ENCODE data around the gene FOXO3. TPM values are rescaled to one million over a fixed set of nuclear protein-coding genes. Genes with fewer than 3 reads are reported as not detected.

Gene FOXO3
- total RNA-seq, 1 donor from 2014 or later, result 37.3 TPM

DNA sequence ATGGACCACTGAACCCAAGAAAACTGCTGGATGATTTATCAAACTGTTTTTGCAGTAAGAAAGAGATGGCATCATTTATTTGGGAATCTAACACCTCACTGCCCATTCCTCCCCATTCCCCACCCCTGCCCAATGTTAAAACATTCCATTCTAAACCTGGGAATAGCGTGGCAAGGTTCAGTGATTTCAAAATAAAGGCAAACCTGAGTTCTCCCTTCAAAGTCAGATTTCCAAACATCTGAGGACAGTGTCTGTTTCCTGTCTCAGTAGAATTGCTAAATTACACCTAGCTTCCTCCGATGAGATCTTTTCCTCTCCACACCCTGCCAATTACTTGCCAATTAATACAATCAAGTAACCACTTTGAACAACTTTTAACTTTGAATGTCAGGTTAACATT lies 160.1 kb downstream of the FOXO3 start:
- H3K9me3 ChIP-seq (ENCODE audit: insufficient read depth, low read depth, low read length), result no peaks in the 10 kb centered on the region
- no peaks in the 10 kb centered on the region for H3K27me3 ChIP-seq (ENCODE audit: insufficient read depth, low read length)
- H3K4me2 ChIP-seq (ENCODE audit: low read length), result peak overlapping the region; percentile 47
- Mint-ChIP-seq H3K27me3 (ENCODE audit: low read depth, unreplicated experiment) (peaks cover 4% of the 10 kb centered on the region), H3K4me3 (ENCODE audit: unreplicated experiment) (no peak overlapping the region), H3K27ac (ENCODE audit: unreplicated experiment) (no peak overlapping the region), H3K9me3 (ENCODE audit: unreplicated experiment) (no peaks in the 10 kb centered on the region), H3K4me1 (ENCODE audit: low read depth, unreplicated experiment) (peaks cover 4% of the 10 kb centered on the region), H3K36me3 (ENCODE audit: low read depth, unreplicated experiment) (no peaks in the 10 kb centered on the region)
- no peak for TF ChIP-seq EZH2 (IDR thresholded peaks at IDR 0.05; ENCODE audit: insufficient read depth, low read length)
- TF ChIP-seq, protein P1, sequence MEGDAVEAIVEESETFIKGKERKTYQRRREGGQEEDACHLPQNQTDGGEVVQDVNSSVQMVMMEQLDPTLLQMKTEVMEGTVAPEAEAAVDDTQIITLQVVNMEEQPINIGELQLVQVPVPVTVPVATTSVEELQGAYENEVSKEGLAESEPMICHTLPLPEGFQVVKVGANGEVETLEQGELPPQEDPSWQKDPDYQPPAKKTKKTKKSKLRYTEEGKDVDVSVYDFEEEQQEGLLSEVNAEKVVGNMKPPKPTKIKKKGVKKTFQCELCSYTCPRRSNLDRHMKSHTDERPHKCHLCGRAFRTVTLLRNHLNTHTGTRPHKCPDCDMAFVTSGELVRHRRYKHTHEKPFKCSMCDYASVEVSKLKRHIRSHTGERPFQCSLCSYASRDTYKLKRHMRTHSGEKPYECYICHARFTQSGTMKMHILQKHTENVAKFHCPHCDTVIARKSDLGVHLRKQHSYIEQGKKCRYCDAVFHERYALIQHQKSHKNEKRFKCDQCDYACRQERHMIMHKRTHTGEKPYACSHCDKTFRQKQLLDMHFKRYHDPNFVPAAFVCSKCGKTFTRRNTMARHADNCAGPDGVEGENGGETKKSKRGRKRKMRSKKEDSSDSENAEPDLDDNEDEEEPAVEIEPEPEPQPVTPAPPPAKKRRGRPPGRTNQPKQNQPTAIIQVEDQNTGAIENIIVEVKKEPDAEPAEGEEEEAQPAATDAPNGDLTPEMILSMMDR (IDR thresholded peaks at IDR 0.05; ENCODE audit: insufficient read depth, low read depth, low read length), result no peak
- no peaks in the 10 kb centered on the region for H3K4me1 ChIP-seq (ENCODE audit: insufficient read depth, low read length)
- no peak overlapping the region for H3K4me3 ChIP-seq (ENCODE audit: insufficient read depth, low read depth, low read length)
- no peak overlapping the region for H2AFZ ChIP-seq (ENCODE audit: low read depth, low read length)
- no peaks in the 10 kb centered on the region for H3K79me2 ChIP-seq (ENCODE audit: insufficient read depth, low read length)
- H4K20me1 ChIP-seq (ENCODE audit: insufficient read depth, low read length), result no peaks in the 10 kb centered on the region
- FAIRE-seq (no peak), DNase-seq (ENCODE audit: low read depth) (no peak)
- H3K27ac ChIP-seq (ENCODE audit: low read depth, low read length), result no peak overlapping the region
- no peak overlapping the region for H3K9ac ChIP-seq (ENCODE audit: low read length)
- no peaks in the 10 kb centered on the region for H3K36me3 ChIP-seq (ENCODE audit: insufficient read depth, low read length)

- Histone ChIP-seq H3K79me2 (ENCODE audit: insufficient read depth, low read length) (no peaks in the 10 kb centered on the region), H2AFZ (ENCODE audit: low read depth, low read length) (no peak overlapping the region), H4K20me1 (ENCODE audit: insufficient read depth, low read length) (no peaks in the 10 kb centered on the region), H3K27me3 (ENCODE audit: insufficient read depth, low read length) (no peaks in the 10 kb centered on the region), H3K9ac (ENCODE audit: low read length) (no peak overlapping the region), H3K9me3 (ENCODE audit: insufficient read depth, low read depth, low read length) (no peaks in the 10 kb centered on the region), H3K27ac (ENCODE audit: low read depth, low read length) (no peak overlapping the region), H3K4me1 (ENCODE audit: insufficient read depth, low read length) (no peaks in the 10 kb centered on the region), H3K4me3 (ENCODE audit: insufficient read depth, low read depth, low read length) (no peak overlapping the region), H3K36me3 (ENCODE audit: insufficient read depth, low read length) (no peaks in the 10 kb centered on the region), H3K4me2 (ENCODE audit: low read length) (peak overlapping the region; percentile 47)
- H3K4me1 Mint-ChIP-seq (ENCODE audit: low read depth, unreplicated experiment), result peaks cover 4% of the 10 kb centered on the region
- DNase-seq (ENCODE audit: low read depth), result no peak
- H3K27ac Mint-ChIP-seq (ENCODE audit: unreplicated experiment), result no peak overlapping the region
- H3K27me3 Mint-ChIP-seq (ENCODE audit: low read depth, unreplicated experiment), result peaks cover 4% of the 10 kb centered on the region
- FAIRE-seq, result no peak
- H3K9me3 Mint-ChIP-seq (ENCODE audit: unreplicated experiment), result no peaks in the 10 kb centered on the region
- no peak for TF ChIP-seq EZH2 (IDR thresholded peaks at IDR 0.05; ENCODE audit: insufficient read depth, low read length)
- TF ChIP-seq, protein P1 (IDR thresholded peaks at IDR 0.05; ENCODE audit: insufficient read depth, low read depth, low read length), result no peak
- H3K36me3 Mint-ChIP-seq (ENCODE audit: low read depth, unreplicated experiment), result no peaks in the 10 kb centered on the region
- no peak overlapping the region for H3K4me3 Mint-ChIP-seq (ENCODE audit: unreplicated experiment)
Observed at GRCh38 chr6:108721286-108721685, 160.6 kb downstream of the FOXO3 start.

- no peak for DNase-seq (ENCODE audit: low read depth)
- Mint-ChIP-seq H3K4me3 (ENCODE audit: unreplicated experiment) (no peak overlapping the region), H3K27ac (ENCODE audit: unreplicated experiment) (no peak overlapping the region), H3K9me3 (ENCODE audit: unreplicated experiment) (no peaks in the 10 kb centered on the region), H3K4me1 (ENCODE audit: low read depth, unreplicated experiment) (peaks cover 10% of the 10 kb centered on the region), H3K27me3 (ENCODE audit: low read depth, unreplicated experiment) (peaks cover 10% of the 10 kb centered on the region), H3K36me3 (ENCODE audit: low read depth, unreplicated experiment) (peaks cover 6% of the 10 kb centered on the region)
- Histone ChIP-seq H3K9me3 (ENCODE audit: insufficient read depth, low read depth, low read length) (no peaks in the 10 kb centered on the region), H3K27ac (ENCODE audit: low read depth, low read length) (no peak overlapping the region), H2AFZ (ENCODE audit: low read depth, low read length) (no peak overlapping the region), H3K4me3 (ENCODE audit: insufficient read depth, low read depth, low read length) (no peak overlapping the region), H3K4me2 (ENCODE audit: low read length) (no peak overlapping the region), H3K9ac (ENCODE audit: low read length) (no peak overlapping the region), H3K36me3 (ENCODE audit: insufficient read depth, low read length) (no peaks in the 10 kb centered on the region), H4K20me1 (ENCODE audit: insufficient read depth, low read length) (no peaks in the 10 kb centered on the region), H3K27me3 (ENCODE audit: insufficient read depth, low read length) (no peaks in the 10 kb centered on the region), H3K4me1 (ENCODE audit: insufficient read depth, low read length) (no peaks in the 10 kb centered on the region), H3K79me2 (ENCODE audit: insufficient read depth, low read length) (no peaks in the 10 kb centered on the region)
- TF ChIP-seq EZH2 (IDR thresholded peaks at IDR 0.05; ENCODE audit: insufficient read depth, low read length), result no peak
- TF ChIP-seq, protein P1 (IDR thresholded peaks at IDR 0.05; ENCODE audit: insufficient read depth, low read depth, low read length), result no peak
- FAIRE-seq, result no peak
Observed at GRCh38 chr6:108723594-108723993, 162.9 kb downstream of the FOXO3 start.
